T-helper 22 cell (primary cell): Measurements from ENCODE around the gene TLR9.
"Not testable (repeated sequence)": the region's sequence is repeated elsewhere in the genome, so short reads cannot be mapped to it uniquely, and the experiment has no call there.

Experiments used
- DNase-seq: peaks from one replicate; pipeline ENCODE4 v3.0.0-alpha.2; 2020; ENCODE audit warnings: low read depth

Gene TLR9, protein sequence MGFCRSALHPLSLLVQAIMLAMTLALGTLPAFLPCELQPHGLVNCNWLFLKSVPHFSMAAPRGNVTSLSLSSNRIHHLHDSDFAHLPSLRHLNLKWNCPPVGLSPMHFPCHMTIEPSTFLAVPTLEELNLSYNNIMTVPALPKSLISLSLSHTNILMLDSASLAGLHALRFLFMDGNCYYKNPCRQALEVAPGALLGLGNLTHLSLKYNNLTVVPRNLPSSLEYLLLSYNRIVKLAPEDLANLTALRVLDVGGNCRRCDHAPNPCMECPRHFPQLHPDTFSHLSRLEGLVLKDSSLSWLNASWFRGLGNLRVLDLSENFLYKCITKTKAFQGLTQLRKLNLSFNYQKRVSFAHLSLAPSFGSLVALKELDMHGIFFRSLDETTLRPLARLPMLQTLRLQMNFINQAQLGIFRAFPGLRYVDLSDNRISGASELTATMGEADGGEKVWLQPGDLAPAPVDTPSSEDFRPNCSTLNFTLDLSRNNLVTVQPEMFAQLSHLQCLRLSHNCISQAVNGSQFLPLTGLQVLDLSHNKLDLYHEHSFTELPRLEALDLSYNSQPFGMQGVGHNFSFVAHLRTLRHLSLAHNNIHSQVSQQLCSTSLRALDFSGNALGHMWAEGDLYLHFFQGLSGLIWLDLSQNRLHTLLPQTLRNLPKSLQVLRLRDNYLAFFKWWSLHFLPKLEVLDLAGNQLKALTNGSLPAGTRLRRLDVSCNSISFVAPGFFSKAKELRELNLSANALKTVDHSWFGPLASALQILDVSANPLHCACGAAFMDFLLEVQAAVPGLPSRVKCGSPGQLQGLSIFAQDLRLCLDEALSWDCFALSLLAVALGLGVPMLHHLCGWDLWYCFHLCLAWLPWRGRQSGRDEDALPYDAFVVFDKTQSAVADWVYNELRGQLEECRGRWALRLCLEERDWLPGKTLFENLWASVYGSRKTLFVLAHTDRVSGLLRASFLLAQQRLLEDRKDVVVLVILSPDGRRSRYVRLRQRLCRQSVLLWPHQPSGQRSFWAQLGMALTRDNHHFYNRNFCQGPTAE

DNA sequence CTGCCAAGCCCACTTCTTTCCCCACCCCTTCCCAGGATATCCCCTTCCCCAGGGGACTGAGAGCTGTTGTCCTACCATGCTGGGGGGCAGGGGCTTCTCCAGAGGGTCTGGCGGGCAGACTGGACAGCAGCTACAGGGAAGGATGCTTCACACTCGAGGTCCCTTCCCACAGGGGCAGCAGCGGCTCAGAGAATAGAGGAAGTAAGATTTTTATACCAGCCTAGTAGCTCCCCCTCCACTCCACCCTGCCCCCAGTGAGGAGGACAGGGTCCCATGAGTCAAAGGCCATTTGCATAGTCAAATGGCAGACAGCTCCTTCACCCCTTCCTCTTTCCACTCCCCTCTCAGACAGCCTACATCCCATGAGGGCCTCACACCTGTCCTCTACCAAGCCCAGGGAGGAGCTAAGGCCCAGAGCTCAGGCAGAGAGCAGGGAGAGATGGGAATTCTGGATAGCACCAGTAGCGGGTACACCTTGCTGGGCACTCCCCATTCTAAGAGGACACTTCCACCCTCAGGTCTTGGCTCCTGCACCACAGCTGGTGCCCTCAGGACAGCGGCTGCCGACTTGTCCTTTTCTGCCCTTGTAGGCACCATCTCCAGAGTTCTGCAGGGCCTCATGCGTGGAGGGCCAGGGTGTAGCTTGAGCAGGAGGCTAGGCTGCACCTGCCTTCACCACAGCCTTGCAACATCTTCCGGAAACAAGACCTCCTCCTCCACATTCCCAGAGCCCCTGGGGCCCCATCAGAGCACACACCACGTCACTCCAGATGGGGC is at the start of gene TLR9:
TSS of gene TLR9 (minus strand) at position 194 of the 777 bp plus-strand sequence. CDS start at position 78, 116 bp downstream.
- DNase-seq: no peak

DNA sequence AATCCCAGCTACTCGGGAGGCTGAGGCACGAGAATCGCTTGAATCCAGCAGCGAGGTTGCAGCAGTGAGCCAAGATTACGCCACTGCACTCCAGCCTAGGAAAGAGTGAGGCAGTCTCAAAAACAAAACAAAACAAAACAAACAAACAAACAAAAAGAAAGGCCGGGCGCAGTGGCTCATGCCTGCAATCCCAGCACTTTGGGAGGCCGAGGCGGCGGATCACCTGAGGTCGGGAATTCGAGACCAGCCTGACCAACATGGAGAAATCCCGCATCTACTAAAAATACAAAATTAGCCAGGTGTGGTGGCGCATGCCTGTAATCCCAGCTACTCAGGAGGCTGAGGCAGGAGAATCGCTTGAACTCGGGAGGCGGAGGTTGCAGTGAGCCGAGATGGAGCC is 49.3 kb upstream of the TLR9 start:
- not testable (repeated sequence) for DNase-seq

DNA sequence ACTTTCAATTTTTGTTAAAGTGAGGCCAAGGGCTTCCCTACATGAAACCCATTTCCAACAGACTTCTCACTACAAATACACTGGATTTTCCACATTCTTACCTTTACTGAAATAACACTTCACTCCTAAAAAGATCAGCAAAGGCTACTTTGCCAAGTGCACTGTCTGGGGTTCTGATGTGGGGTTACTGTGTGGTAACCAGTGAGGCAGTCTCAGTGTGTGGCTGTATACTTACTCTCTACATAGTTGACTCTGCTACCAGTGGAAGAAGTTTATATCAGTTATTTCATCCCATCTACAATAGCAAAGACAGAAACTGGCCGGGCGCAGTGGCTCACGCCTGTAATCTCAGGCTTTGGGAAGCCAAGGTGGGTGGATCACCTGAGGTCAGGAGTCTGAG is 47.4 kb upstream of the TLR9 start:
- DNase-seq: no peak

DNA sequence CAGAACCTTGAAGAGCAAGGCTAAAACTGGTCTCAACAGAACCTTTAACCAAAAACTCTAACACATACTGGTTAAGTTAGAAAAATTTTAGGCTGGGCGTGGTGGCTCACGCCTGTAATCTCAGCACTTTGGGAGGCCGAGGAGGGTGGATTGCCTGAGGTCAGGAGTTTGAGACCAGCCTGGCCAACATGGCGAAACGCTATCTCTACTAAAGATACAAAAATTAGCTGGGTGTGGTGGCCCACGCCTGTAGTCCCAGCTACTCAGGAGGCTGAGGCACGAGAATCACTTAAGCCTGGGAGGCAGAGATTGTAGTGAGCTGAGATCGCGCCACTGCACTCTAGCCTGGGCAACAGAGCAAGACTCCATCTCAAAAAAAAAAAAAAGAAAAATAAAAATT is 46.7 kb upstream of the TLR9 start:
- DNase-seq: not testable (repeated sequence)

DNA sequence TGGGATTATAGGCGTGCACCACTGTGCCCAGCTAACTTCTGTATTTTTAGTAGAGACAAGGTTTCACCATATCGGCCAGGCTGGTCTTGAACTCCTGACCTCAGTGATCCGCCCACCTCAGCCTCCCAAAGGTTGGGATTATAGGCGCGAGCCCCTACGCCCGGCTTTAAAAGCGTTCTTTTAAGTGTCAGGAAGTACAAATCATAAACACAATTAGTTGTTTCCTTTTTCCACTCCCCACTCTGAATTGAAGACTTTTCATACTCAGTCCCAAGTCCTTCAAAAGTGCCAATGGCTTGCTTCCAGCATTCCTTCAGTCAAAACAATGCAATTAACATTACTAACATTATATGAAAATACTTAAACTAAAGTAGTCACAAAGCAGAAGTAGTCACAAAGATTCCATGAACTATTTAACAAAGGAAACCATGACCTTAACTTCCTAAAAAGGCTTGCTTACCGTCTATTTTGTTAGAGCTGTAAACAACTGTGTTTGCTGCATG is 44.9 kb upstream of the TLR9 start:
- DNase-seq: no peak

DNA sequence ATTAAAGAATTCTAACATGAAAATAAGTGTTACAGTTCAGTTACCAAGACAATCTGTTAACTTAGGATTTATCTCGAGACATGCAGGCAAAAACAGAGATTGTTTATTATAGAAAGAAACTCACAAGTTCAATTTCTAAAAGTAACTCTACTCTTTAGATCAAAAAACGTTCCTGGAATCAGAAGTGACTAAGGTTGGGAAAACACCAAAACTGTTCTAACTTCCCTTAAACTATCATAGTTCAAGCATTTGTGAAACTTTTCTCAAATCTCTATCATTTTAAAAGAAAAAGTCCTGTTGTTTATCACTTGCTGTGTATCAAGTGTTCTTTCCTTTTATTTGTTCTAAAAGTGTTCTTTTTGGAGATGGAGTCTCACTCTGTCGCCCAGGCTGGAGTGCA is 44.3 kb upstream of the TLR9 start:
- DNase-seq: no peak

DNA sequence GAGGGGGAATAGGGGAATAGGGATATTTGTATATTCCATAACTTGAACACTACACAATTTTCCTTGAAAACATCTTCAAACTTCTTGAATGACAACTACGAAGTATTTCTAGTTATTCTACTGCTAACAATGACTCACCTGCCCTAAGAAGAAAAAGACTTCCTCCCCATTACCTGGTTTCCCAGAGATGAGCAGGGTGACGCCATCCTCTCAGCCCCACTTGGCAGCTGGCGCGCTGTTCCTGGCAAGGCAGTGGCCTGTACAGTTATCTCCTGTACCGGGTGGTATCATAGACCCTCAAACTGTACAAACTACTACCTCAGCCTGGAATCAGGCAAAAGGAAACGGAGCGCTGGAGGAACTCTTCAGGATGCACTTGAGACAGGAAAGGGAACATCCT is 42.6 kb upstream of the TLR9 start:
- DNase-seq: peak; percentile 50

DNA sequence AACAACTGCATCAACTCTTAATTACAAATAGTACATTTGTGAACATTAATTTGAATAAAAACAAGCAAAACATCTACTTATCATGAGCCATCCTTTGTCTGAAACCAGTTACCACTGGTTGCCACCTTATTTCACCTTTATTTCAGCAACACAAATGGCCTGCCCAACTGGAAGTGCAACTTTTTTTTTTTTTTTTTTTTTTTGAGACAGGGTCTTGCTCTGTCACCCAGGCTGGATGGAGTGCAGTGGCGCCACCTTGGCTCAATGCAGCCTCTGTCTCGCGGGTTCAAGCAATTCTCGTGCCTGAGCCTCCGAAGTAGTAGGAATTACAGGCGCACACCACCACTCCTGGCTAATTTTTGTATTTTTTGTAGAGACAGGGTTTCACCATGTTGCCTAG is 39.9 kb upstream of the TLR9 start:
- DNase-seq: no peak

DNA sequence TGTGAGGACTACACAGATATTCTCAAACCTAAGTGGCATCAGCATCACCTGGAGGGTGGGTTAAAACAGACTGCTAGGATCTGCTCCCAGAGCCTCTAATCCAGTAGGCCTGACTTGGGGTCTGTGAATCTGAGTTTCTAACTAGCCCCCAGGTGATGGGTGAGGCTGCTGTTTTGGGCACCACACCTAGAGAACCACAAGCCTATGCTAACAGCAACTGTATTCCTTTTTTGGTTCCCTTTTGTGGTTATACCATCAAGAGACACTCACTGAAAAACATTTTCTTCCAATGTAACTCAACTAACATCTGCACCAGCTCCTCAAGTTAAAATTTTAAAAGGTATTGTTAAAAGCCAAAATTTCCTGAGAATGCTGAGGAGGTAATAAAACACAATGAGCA is 37.0 kb upstream of the TLR9 start:
- no peak for DNase-seq

DNA sequence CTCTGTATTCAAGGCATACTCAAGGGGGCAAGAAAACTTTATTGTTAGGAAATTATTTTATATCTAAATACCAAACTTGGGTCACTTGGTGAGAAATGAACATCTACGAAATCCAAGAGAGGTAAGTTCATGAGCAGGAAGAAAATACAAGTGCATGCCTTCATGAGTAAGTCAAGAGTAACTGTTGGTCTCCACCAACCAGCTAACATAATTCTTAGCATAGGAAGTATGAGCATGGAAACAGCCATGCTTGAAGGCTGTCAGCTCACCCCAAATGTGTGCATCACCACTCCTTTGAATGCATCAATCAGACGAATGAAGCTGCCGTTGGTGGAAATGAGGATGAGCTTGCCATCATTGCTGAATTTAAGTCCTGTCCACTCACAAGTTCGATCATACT is 34.0 kb upstream of the TLR9 start:
- no peak for DNase-seq

DNA sequence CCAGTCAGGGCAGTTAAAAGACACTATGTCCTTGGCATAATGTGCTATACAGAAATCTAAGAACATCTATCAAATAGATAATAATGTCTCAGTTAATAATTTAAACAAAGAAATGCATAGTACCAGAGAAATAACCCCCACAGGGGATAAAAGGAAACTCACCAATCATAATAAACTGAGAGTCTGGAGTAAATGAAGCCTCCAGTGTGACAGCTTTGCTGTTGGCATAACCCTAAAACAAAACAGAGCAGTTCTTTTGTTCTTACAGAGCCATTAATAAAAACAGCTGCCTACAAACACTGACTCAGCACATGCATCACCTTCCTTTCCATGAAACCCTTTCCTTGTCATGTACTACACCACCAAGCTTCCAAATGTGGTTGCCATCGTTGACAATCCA is 33.6 kb upstream of the TLR9 start:
- no peak for DNase-seq

DNA sequence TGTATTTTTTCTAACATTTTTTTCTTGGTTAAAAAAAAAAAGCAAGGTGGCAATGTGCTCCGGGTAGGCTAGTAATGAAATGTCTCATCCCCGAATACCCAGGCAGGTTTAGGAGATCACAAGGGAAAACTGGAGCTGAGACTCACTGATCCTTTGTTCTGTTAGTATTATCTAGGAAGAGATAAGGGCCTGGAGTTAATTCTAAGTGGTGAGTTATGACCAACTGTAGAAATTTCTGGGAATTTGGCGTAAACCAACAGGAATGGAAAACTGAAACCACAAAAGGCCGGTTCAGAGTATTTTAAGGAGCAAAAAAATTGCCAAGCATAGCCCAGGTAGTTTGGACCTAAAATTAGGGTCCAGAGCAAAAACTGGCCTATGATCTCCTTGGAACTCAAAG is 32.5 kb upstream of the TLR9 start:
- no peak for DNase-seq

DNA sequence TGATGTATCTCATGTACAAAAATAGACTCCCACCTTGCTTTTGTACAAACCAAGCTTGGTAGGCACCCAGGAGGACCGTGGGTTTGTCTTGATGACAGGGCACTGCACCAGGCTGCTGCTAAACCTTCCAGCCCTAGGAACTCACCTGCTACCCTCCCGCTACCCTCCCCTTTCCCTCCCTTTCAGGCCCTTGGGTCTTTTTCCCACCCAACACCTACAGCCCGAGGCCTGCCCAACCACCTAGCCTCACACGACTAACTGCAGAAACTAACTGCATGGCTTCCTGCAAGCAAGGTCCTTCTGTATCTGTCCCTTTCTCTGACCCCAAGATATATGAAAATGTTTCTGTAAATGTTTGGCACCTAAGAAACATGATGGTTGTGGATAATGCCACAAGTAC is 31.2 kb upstream of the TLR9 start:
- no peak for DNase-seq

DNA sequence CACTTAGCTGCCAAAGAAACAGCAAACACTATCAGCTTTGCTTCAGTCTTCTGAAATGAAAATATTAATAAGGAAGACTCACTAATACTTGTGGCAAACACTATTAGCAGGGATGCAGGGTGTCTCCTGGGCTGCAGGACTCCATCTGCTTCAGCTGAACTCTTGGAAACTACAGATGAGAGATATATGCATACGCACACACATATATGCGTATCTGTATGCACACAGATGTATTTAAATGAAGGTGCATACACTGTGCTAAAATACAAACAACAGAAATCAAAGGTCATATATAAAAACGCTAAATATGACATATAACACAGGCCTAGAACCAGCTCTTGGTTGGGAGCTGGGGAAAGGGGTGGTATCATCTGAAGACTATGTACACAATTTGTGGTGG is 30.7 kb upstream of the TLR9 start:
- DNase-seq: no peak

DNA sequence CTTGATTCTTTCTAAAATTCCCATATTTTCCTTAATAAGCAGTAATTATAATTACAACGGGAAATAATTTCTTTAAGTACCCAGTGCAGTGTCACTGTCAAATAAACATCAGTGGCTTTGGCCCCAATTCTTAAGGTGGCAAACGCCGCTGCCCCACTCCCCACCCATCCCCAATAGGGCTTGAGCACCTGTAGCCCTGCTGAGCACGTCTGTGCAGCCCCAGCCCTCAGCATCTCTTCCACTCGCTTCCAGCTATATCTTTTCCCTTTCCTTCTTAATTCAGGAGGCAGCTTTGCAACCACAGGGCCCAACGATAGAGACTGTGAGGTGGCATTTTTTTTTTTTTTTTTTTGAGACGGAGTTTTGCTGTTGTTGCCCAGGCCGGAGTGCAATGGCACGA is 29.2 kb upstream of the TLR9 start:
- no peak for DNase-seq

DNA sequence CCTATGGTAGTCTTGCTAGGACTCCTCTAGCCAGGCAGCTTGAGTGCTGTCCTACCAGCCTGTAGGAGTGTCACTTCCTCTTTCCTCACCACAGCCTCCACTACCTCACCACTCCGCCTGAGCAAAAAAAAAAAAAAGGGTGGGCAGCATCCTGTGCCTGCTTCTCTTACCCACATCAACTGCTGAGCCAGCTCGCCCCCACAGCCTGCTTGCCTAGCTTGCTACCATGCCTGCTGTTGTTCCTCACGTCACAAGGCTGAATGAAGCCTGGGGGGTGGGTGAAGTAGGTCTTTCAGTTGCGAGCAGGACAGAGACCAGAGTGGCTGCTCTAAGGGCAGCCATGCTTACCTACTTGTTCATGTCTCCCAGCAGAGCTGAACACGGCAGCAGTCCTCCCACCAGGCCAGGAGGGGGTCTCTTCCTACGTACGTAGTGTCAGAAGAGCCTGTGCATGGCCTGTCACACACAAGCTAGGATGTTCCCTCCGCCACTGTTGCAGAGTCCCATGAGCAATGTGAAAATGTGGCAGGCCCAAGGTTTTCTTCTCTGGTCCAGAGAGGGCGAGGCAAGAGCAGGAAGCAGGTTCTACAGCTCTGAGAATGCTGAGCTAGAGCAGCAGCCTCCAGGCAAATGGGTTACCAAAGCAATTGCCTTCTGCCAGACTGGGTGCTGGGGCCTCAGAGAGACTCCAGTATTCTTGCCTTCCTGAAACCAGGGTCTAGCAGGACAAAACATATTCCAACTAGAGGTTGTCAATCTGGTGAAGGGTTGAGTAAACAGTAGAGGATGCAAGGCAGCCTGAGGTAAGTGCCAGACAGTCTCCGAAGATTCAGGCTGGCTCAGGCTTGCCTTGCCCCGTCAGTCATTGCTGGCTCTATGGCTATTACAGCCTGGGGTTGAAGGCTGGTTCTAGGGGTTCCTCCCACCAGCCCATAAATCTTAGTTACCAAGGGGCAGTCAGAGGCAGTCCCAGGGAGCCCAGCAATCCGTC is 28.2 kb upstream of the TLR9 start:
- peak; percentile 89 for DNase-seq

DNA sequence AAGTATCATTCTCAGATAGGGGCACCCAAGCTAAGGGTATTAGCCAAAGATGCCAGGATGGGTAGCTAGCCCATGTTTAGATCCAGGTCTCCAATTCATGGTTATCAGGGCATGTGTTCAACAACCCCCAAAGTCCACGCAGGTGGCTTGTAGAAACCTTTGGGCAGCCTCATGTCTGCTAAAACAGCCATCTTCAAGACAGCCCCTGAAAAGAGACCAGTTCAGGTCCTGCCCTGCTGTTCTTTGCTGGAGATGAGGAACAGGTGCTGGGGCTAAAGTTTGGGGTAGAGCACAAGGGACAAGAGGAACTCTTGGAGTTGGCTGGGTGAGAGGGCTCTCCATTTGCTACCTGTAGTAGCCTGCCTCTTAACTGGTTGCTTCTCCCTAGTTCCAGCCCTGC is 24.7 kb upstream of the TLR9 start:
- no peak for DNase-seq

DNA sequence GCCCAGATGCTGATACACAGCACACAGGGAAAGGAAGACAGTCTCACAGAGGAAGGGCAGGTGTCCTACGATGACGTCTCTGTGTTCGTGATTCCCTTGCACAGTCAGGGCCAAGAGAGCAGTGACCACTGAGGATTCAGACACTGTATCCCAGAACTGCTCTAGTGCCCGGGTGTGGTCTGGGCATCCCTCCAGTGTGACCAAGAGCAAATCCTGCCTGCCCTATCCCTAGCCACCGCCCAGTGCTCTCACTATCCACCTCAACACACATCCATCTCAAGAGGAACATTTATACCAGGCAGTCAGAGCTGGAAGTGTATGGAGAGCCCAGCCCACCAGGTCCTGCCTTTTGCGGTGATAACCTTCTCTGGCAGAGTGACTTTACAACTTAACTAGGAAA is 24.2 kb upstream of the TLR9 start:
- no peak for DNase-seq

DNA sequence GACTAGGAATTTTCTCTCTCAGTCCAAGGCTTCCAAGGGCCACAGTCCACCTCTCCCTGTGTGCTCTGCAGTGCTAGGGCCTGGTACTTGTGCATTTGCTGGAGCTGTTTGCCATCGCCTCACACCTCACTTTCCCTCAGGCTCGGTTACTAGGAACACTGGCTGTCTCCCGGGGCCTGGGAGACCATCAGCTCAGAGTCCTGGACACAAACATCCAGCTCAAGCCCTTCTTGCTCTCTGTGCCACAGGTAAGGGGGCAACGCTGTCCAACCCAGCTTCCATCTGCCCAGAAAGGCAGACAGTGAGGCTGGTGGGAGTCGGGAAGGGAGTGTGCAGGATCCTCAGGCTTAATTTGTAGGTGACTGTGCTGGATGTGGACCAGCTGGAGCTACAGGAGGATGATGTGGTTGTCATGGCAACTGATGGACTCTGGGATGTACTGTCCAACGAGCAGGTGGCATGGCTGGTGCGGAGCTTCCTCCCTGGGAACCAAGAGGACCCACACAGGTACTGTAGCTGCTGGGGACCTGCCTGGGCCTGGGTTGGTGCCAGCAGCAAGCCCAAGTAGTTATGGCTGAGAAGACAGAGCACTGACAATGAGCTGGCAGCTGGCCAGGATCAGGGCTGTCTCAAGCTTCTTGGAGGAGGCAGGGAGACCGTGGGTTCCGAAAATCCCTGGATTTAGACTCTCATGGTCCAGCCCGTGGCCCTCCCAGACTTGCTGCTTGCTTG is 23.5 kb upstream of the TLR9 start:
- DNase-seq: no peak

DNA sequence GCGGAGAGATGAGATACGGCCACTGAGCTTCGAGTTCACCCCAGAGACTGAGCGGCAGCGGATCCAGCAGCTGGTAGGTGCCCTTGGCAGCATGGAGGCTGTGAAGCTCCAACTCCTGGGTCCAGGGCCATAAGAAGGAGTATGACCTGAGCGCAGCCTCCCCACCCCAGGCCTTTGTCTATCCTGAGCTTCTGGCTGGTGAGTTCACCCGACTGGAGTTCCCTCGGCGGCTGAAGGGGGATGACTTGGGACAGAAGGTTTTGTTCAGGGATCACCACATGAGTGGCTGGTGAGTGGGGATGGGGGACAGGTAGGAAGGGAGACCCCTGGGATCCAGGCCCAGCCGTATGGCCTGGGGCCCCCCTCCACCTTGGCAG is 22.7 kb upstream of the TLR9 start:
- no peak for DNase-seq
